ENCODE measurements around the gene DDX60. TPM values are rescaled to one million over a fixed set of nuclear protein-coding genes. Genes with fewer than 3 reads are reported as not detected.
"Not testable (repeated sequence)": the region's sequence is repeated elsewhere in the genome, so short reads cannot be mapped to it uniquely, and the experiment has no call there.

DDX60 gene
- total RNA-seq, 4 donors from 2014 or later = 13.7 to 23.3 (median 17.4) TPM

DNA sequence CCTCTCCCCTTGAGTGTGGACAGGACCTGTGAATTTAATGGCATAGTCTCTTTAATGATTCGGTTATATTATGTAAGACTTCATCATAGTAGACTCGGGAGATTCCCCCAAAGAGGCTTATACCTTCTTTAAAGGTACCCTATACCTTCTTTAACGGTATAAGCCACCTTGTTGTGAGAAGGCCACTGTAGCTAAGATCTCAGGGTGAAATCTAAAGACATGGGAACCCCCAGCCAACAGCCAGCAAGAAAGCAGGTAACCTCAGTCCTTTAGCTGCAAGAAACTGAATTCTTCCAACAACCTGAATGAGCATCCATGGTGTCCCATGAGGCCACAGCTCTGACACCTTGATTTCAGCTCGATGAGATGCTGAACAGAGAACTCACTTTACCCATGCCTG is 931 bp downstream of the DDX60 start:
- peak overlapping the region in 3 of 4 donors; percentile 68 to 75 (median 71) for H3K4me3 ChIP-seq
- DNase-seq = no peak
- H3K4me1 ChIP-seq = peaks cover 0 to 12% (median 0%) of the 10 kb centered on the region in 4 donors
- H3K27ac ChIP-seq = peak overlapping the region; percentile 83 to 97 (median 96)
- H3K27me3 ChIP-seq = no peaks in the 10 kb centered on the region
- TF ChIP-seq POLR2A (IDR thresholded peaks at IDR 0.05) = no peak
- TF ChIP-seq, protein P1, sequence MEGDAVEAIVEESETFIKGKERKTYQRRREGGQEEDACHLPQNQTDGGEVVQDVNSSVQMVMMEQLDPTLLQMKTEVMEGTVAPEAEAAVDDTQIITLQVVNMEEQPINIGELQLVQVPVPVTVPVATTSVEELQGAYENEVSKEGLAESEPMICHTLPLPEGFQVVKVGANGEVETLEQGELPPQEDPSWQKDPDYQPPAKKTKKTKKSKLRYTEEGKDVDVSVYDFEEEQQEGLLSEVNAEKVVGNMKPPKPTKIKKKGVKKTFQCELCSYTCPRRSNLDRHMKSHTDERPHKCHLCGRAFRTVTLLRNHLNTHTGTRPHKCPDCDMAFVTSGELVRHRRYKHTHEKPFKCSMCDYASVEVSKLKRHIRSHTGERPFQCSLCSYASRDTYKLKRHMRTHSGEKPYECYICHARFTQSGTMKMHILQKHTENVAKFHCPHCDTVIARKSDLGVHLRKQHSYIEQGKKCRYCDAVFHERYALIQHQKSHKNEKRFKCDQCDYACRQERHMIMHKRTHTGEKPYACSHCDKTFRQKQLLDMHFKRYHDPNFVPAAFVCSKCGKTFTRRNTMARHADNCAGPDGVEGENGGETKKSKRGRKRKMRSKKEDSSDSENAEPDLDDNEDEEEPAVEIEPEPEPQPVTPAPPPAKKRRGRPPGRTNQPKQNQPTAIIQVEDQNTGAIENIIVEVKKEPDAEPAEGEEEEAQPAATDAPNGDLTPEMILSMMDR (IDR thresholded peaks at IDR 0.05) = no peak
- no peaks in the 10 kb centered on the region for H3K36me3 ChIP-seq
- H3K9me3 ChIP-seq = no peaks in the 10 kb centered on the region

DNA sequence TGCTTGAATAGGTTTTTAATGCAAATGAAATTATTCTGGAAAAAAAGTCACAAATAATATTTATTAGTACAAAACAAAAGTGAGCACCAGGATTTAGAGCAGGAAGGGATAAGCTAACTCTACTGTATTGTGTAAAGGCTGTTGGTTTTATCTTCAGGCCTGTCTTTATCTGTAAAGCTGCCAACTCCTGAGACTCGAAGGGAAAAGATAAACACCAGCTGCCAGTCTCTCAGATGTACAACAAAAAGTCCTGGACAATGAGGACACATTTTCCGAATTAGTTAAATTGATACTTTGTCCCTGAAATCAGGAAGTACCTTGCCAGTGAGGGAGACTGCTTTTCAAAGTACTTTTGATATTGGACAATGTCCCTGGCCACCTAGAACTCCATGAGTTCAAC is 8.8 kb downstream of the DDX60 start:
- no peaks in the 10 kb centered on the region for H3K4me1 ChIP-seq
- no peaks in the 10 kb centered on the region for H3K9me3 ChIP-seq
- peaks cover 0 to 17% (median 0%) of the 10 kb centered on the region in 3 donors for H3K36me3 ChIP-seq

DNA sequence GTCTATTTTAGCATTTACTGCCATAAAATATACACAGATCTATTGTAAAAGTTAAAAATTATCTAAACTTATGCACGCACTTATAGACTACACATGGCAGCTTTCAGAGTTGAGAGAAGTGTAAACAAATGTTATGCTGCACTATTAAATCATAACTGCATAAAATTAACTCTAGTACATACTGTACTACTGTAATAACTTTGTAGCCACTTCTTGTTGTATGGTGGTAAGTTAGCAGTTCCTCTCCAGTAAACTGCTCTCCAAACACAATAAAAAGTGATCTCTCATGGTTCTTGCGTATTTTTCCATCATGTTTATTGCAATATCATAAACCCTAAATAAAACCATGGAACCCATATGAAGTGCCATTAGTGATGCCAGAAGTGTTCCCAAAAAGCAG is 9.6 kb downstream of the DDX60 start:
- TF ChIP-seq, protein P1 (IDR thresholded peaks at IDR 0.05) = no peak
- no peak for TF ChIP-seq POLR2A (IDR thresholded peaks at IDR 0.05)
- H3K4me1 ChIP-seq = no peaks in the 10 kb centered on the region
- no peak for DNase-seq
- H3K27ac ChIP-seq = no peak overlapping the region
- no peaks in the 10 kb centered on the region for H3K27me3 ChIP-seq
- no peaks in the 10 kb centered on the region for H3K9me3 ChIP-seq
- H3K36me3 ChIP-seq = peaks cover 0 to 26% (median 0%) of the 10 kb centered on the region in 3 donors
- no peak overlapping the region for H3K4me3 ChIP-seq

More for the DNA sequence above, 8.8 kb downstream of the DDX60 start:
- Histone ChIP-seq H3K4me3 (no peak overlapping the region), H3K27ac (no peak overlapping the region), H3K27me3 (no peaks in the 10 kb centered on the region)
- no peak for DNase-seq
- TF ChIP-seq, protein P1 (IDR thresholded peaks at IDR 0.05) = no peak
- TF ChIP-seq POLR2A (IDR thresholded peaks at IDR 0.05) = no peak

DNA sequence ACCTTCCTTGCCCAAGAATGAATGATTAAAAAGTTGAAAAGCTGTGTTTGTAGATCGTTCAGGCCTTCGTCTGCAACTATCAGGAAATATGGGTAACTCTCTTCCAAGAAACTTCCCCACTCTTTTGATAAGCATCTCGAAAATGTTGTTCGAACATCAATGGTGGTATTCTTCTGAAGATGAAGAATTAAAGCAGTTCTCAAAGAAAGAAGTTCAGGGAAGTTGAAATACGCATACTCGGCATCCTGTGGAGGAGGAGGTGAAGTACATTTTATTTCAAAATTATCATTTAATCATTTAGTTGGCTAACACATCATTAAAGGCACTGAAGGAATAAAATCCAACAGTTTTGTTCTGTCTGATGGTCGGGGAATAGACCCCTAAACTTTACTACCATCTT is 12.1 kb downstream of the DDX60 start:
- H3K9me3 ChIP-seq = no peaks in the 10 kb centered on the region
- H3K27ac ChIP-seq = no peak overlapping the region
- H3K36me3 ChIP-seq = peaks cover 0 to 33% (median 0%) of the 10 kb centered on the region in 3 donors
- H3K27me3 ChIP-seq = no peaks in the 10 kb centered on the region
- H3K4me1 ChIP-seq = no peaks in the 10 kb centered on the region
- TF ChIP-seq, protein P1 (IDR thresholded peaks at IDR 0.05) = no peak
- TF ChIP-seq POLR2A (IDR thresholded peaks at IDR 0.05) = no peak
- no peak overlapping the region for H3K4me3 ChIP-seq
- DNase-seq = no peak

DNA sequence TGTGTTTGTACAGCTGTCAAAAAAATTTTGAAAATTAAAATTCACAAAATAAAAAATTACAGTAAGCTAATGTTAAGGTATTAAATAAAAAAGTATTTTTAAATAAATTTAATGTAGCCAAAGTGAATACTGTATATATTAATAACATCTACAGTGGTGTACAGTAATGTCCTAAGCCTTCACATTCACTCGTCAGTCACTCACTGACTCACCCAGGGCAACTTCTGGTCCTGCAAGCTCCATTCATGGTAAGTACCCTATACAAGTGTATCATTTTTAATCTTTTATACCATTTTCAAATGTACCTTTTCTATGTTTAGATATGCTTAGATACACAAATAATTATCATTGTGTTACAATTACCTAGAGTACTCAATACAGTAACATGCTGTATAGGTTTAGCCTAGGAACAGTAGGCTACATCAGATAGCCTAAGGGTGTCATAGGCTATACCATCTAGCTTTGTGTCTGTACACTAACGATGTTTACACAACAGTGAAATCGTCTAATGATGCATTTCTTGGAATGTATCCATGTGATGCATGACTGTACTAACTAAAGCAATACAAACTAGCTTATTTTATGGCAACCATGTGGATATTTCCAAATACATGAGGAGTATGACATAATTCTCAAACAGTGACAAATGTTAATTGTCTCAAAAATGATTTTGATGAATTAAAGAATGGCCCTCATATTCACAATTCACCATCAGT is 13.7 kb downstream of the DDX60 start:
- no peak overlapping the region for H3K27ac ChIP-seq
- peaks cover 0 to 30% (median 0%) of the 10 kb centered on the region in 3 donors for H3K36me3 ChIP-seq
- no peak for TF ChIP-seq POLR2A (IDR thresholded peaks at IDR 0.05)
- TF ChIP-seq, protein P1 (IDR thresholded peaks at IDR 0.05) = no peak
- no peak for DNase-seq
- H3K4me3 ChIP-seq = no peak overlapping the region
- H3K27me3 ChIP-seq = no peaks in the 10 kb centered on the region
- no peaks in the 10 kb centered on the region for H3K9me3 ChIP-seq
- no peaks in the 10 kb centered on the region for H3K4me1 ChIP-seq

DNA sequence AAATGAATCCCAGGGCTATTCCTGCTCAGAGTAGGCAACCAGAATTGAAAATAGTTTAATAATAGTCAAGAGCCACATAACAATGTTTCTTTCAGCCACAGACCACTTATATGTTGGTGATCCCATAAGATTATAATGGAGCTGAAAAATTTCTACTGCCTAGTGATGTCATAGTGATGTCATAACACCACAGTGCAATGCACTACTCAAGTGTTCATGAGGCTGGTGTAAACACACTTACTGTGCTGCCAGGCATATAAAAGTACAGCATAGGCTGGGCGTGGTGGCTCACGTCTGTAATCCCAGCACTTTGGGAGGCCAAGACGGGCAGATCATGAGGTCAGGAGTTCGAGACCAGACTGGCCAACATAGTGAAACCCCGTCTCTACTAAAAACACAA is 15.1 kb downstream of the DDX60 start:
- H3K4me3 ChIP-seq, H3K4me1 ChIP-seq, H3K9me3 ChIP-seq, DNase-seq, H3K27ac ChIP-seq, H3K27me3 ChIP-seq: not testable (repeated sequence)
- peaks cover 0 to 30% (median 0%) of the 10 kb centered on the region in 3 donors for H3K36me3 ChIP-seq
